GM12865 (cell line): ENCODE data around the gene RPUSD3.

Experiments used
- DNase-seq: peaks from one replicate; pipeline ENCODE4 v3.0.0; 2010; ENCODE audit warnings: low read depth
- H3K4me3 ChIP-seq: 2 replicates; pipeline ENCODE4 v1.5.1; 2011; ENCODE audit warnings: mild to moderate bottlenecking, low read depth, low read length, control low read depth
- TF ChIP-seq, protein P1 (sequence below): IDR thresholded peaks from 2 replicates; pipeline ENCODE4 v1.5.1; 2011; ENCODE audit warnings: low read length, control low read depth, low read depth, inconsistent platforms; ENCODE audit not compliant: insufficient read depth; ENCODE audit errors: missing control alignments

The RPUSD3 gene

GRCh38 chr3:9843715-9844438 lies at the start of gene RPUSD3:
Gene RPUSD3, minus strand, starts transcription at chr3:9844008. Its CDS starts 18 bp downstream, at chr3:9843990.
- H3K4me3 ChIP-seq = peak within 1 kb of the TSS; percentile 92
- peak; percentile 98 for DNase-seq
- TF ChIP-seq, protein P1, sequence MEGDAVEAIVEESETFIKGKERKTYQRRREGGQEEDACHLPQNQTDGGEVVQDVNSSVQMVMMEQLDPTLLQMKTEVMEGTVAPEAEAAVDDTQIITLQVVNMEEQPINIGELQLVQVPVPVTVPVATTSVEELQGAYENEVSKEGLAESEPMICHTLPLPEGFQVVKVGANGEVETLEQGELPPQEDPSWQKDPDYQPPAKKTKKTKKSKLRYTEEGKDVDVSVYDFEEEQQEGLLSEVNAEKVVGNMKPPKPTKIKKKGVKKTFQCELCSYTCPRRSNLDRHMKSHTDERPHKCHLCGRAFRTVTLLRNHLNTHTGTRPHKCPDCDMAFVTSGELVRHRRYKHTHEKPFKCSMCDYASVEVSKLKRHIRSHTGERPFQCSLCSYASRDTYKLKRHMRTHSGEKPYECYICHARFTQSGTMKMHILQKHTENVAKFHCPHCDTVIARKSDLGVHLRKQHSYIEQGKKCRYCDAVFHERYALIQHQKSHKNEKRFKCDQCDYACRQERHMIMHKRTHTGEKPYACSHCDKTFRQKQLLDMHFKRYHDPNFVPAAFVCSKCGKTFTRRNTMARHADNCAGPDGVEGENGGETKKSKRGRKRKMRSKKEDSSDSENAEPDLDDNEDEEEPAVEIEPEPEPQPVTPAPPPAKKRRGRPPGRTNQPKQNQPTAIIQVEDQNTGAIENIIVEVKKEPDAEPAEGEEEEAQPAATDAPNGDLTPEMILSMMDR = no peak

GRCh38 chr3:9891072-9891622 lies 47.3 kb upstream of the RPUSD3 start:
- no peak for DNase-seq
- H3K4me3 ChIP-seq = peak overlapping the region; percentile 92
- TF ChIP-seq, protein P1 = no peak

- H3K4me3 ChIP-seq = peak within 1 kb of the TSS; percentile 92
- DNase-seq = peak; percentile 95
- TF ChIP-seq, protein P1 = no peak
Observed at GRCh38 chr3:9890249-9891071, 46.7 kb upstream of the RPUSD3 start, which contains the start of gene JAGN1. Gene JAGN1, plus strand, starts transcription at chr3:9890610. Its CDS starts 113 bp downstream, at chr3:9890723.

- no peak for DNase-seq
- TF ChIP-seq, protein P1 = no peak
- no peak overlapping the region for H3K4me3 ChIP-seq
Observed at GRCh38 chr3:9889405-9889804, 45.6 kb upstream of the RPUSD3 start.

- DNase-seq = no peak
- H3K4me3 ChIP-seq = no peak overlapping the region
- TF ChIP-seq, protein P1 = no peak
Observed at GRCh38 chr3:9888540-9888939, 44.7 kb upstream of the RPUSD3 start.

GRCh38 chr3:9887480-9887879 lies 43.7 kb upstream of the RPUSD3 start:
- TF ChIP-seq, protein P1 = no peak
- H3K4me3 ChIP-seq = no peak overlapping the region
- DNase-seq = no peak
